H1 (cell line): Measurements from ENCODE around the gene DYSF. TPM values are rescaled to one million over a fixed set of nuclear protein-coding genes. Genes with fewer than 3 reads are reported as not detected.

Experiments
- CTCF ChIA-PET: fragments of 300-600 bp; sonication (Branson Sonifier 250); formaldehyde crosslinking; loops from one replicate; lab custom pipeline; 2021; ENCODE audit not compliant: partially characterized antibody; lab: Charles Lee
- POLR2A ChIA-PET: fragments of 300-600 bp; sonication (Branson Sonifier 250); formaldehyde crosslinking; loops from one replicate; lab custom pipeline; 2021; ENCODE audit warnings: inconsistent platforms; ENCODE audit not compliant: partially characterized antibody; lab: Charles Lee
- DNase-seq, 2 experiments: peaks; one replicate each; pipeline versions ENCODE4 v3.0.0 to v3.0.0-alpha.2; 2010 to 2022; ENCODE audit warnings: low spot score in 2 of 2, low read depth in 1 of 2, mixed read lengths in 1 of 2
- FAIRE-seq: peaks from 2 replicates; lab custom pipeline; 2011; peaks lifted over from hg19 to GRCh38; lab: Jason Lieb, UNC
- H2AFZ ChIP-seq: 2 replicates; pipeline ENCODE4 v1.8.1; 2012; ENCODE audit warnings: low read length, inconsistent platforms
- H2AK5ac ChIP-seq: 2 replicates; pipeline ENCODE4 v1.6.1; 2013; ENCODE audit warnings: low read depth, low read length
- H2BK120ac ChIP-seq: replicated peaks from 2 replicates; pipeline ENCODE3; 2013; ENCODE audit warnings: low read depth, low read length, inconsistent platforms
- H2BK12ac ChIP-seq: 2 replicates; pipeline ENCODE4 v1.6.1; 2013; ENCODE audit warnings: low read depth, low read length
- H2BK15ac ChIP-seq: 2 replicates; pipeline ENCODE4 v1.6.1; 2013; ENCODE audit warnings: low read length
- H2BK20ac ChIP-seq: 2 replicates; pipeline ENCODE4 v1.6.1; 2013; ENCODE audit warnings: low read length
- H2BK5ac ChIP-seq: 2 replicates; pipeline ENCODE4 v1.6.1; 2013; ENCODE audit warnings: low read depth, low read length
- H3K14ac ChIP-seq: 2 replicates; pipeline ENCODE4 v1.6.1; 2013; ENCODE audit warnings: inconsistent platforms; ENCODE audit not compliant: insufficient read length
- H3K18ac ChIP-seq: 2 replicates; pipeline ENCODE4 v1.6.1; 2013; ENCODE audit warnings: low read length; ENCODE audit errors: extremely low read depth
- H3K23ac ChIP-seq: 2 replicates; pipeline ENCODE4 v1.6.1; 2013; ENCODE audit warnings: inconsistent platforms; ENCODE audit not compliant: insufficient read length
- H3K23me2 ChIP-seq: 2 replicates; pipeline ENCODE4 v1.6.1; 2013; ENCODE audit warnings: low read depth, low read length
- H3K27ac ChIP-seq: 2 replicates; pipeline ENCODE4 v1.6.1; 2011; ENCODE audit warnings: low read depth, low read length, inconsistent platforms
- H3K27me3 ChIP-seq, 4 experiments: replicated peaks in 1 of 4; 1 replicate in 1 of 4; 2 replicates in 3 of 4; pipeline versions ENCODE4 v1.6.1 to v1.8.1; 2011 to 2013; ENCODE audit warnings: low read length in 3 of 4, mild to moderate bottlenecking in 3 of 4, inconsistent platforms in 2 of 4, mixed read lengths in 2 of 4, moderate library complexity in 1 of 4; ENCODE audit not compliant: control insufficient read depth in 3 of 4, insufficient read depth in 3 of 4; ENCODE audit errors: extremely low read depth in 1 of 4
- H3K36me3 ChIP-seq, 4 experiments: 2 replicates each; pipeline versions ENCODE4 v1.6.1 to v1.8.1; 2011 to 2013; ENCODE audit warnings: mild to moderate bottlenecking in 4 of 4, low read length in 3 of 4, moderate library complexity in 2 of 4, control low read depth in 1 of 4, inconsistent platforms in 1 of 4; ENCODE audit not compliant: insufficient read depth in 4 of 4, control insufficient read depth in 2 of 4
- H3K4ac ChIP-seq: replicated peaks from 2 replicates; pipeline ENCODE3; 2013; ENCODE audit warnings: low read length, low read depth, mixed read lengths, inconsistent platforms; ENCODE audit not compliant: insufficient read length
- H3K4me1 ChIP-seq, 4 experiments: replicated peaks in 1 of 4; 1 replicate in 1 of 4; 2 replicates in 3 of 4; pipeline versions ENCODE4 v1.6.1 to v1.8.1; 2011 to 2013; ENCODE audit warnings: low read length in 3 of 4, inconsistent platforms in 2 of 4, mixed read lengths in 1 of 4; ENCODE audit not compliant: insufficient read depth in 4 of 4, control insufficient read depth in 3 of 4
- H3K4me2 ChIP-seq, 2 experiments: 2 replicates each; pipeline versions ENCODE4 v1.6.1 to v1.8.1; 2011 to 2013; ENCODE audit warnings: low read depth in 2 of 2, low read length in 2 of 2, control low read depth in 1 of 2, inconsistent platforms in 1 of 2, mild to moderate bottlenecking in 1 of 2; ENCODE audit not compliant: insufficient read depth in 1 of 2
- H3K4me3 ChIP-seq, 4 experiments: fragments of 200-600, 300-600 bp in 1 of 4; sonication (generic), shearing (Covaris generic), sonication (Bioruptor Twin) in 1 of 4; 2 replicates each; pipeline versions ENCODE4 v1.5.1 to v1.8.1; 2011 to 2016; ENCODE audit warnings: low read length in 4 of 4, low read depth in 3 of 4, control low read depth in 2 of 4, inconsistent platforms in 2 of 4, mild to moderate bottlenecking in 2 of 4, mixed read lengths in 1 of 4, moderate library complexity in 1 of 4; ENCODE audit not compliant: insufficient read depth in 2 of 4; ENCODE audit errors: extremely low read depth in 1 of 4
- H3K56ac ChIP-seq: replicated peaks from 2 replicates; pipeline ENCODE3; 2013; ENCODE audit warnings: low read depth, mild to moderate bottlenecking, mixed read lengths, low read length, inconsistent platforms; ENCODE audit not compliant: insufficient read length
- H3K79me1 ChIP-seq: 2 replicates; pipeline ENCODE4 v1.6.1; 2013; ENCODE audit warnings: low read depth, low read length, control low read depth
- H3K79me2 ChIP-seq, 2 experiments: 2 replicates each; pipeline versions ENCODE4 v1.6.1 to v1.8.1; 2012 to 2013; ENCODE audit warnings: low read length in 2 of 2, mild to moderate bottlenecking in 2 of 2, inconsistent platforms in 1 of 2; ENCODE audit not compliant: insufficient read depth in 2 of 2, control insufficient read depth in 1 of 2
- H3K9ac ChIP-seq, 4 experiments: replicated peaks in 1 of 4; 1 replicate in 1 of 4; 2 replicates in 3 of 4; pipeline versions ENCODE4 v1.6.1 to v1.8.1; 2011 to 2013; ENCODE audit warnings: low read depth in 3 of 4, low read length in 3 of 4, control low read depth in 2 of 4, mild to moderate bottlenecking in 2 of 4, moderate library complexity in 2 of 4, inconsistent platforms in 1 of 4; ENCODE audit errors: extremely low read depth in 1 of 4
- H3K9me3 ChIP-seq, 2 experiments: 2 replicates each; pipeline versions ENCODE4 v1.6.1 to v1.8.1; 2012 to 2013; ENCODE audit warnings: mild to moderate bottlenecking in 2 of 2, moderate library complexity in 2 of 2, control low read depth in 1 of 2, inconsistent platforms in 1 of 2, low read depth in 1 of 2, low read length in 1 of 2, mixed read lengths in 1 of 2; ENCODE audit not compliant: insufficient read depth in 2 of 2
- H4K20me1 ChIP-seq, 2 experiments: replicated peaks in 1 of 2; 2 replicates each; pipeline versions ENCODE3 to v1.8.1; 2011 to 2013; ENCODE audit warnings: inconsistent platforms in 2 of 2, low read length in 2 of 2, mild to moderate bottlenecking in 1 of 2; ENCODE audit not compliant: insufficient read depth in 2 of 2, control insufficient read depth in 1 of 2
- H4K5ac ChIP-seq: 2 replicates; pipeline ENCODE4 v1.6.1; 2013; ENCODE audit warnings: low read length, low read depth, mixed read lengths, inconsistent platforms; ENCODE audit not compliant: insufficient read length
- H4K8ac ChIP-seq: 2 replicates; pipeline ENCODE4 v1.8.0; 2013; ENCODE audit warnings: mild to moderate bottlenecking, moderate library complexity, low read length, inconsistent platforms; ENCODE audit not compliant: insufficient read depth; ENCODE audit errors: extremely low read depth
- H4K91ac ChIP-seq: replicated peaks from 2 replicates; pipeline ENCODE3; 2013; ENCODE audit warnings: low read length, mixed read lengths, inconsistent platforms; ENCODE audit not compliant: insufficient read length
- CTBP2 ChIP-seq: IDR thresholded peaks from 2 replicates; pipeline ENCODE4 v1.7.0; 2011; ENCODE audit warnings: borderline replicate concordance, mild to moderate bottlenecking, moderate library complexity, mixed read lengths, low read length; ENCODE audit not compliant: insufficient read depth, insufficient read length
- EGR1 ChIP-seq: IDR thresholded peaks from 2 replicates; pipeline ENCODE4 v1.6.1; 2011; ENCODE audit warnings: low read depth, low read length, borderline replicate concordance
- GTF2F1 ChIP-seq: IDR thresholded peaks from 2 replicates; pipeline ENCODE4 v1.6.1; 2012; ENCODE audit warnings: low read depth, low read length, improper control_type of control experiment, borderline replicate concordance
- JUN ChIP-seq: IDR thresholded peaks from 2 replicates; pipeline ENCODE4 v1.6.1; 2011; ENCODE audit warnings: low read depth, mild to moderate bottlenecking, improper control_type of control experiment, low read length
- NANOG ChIP-seq: IDR thresholded peaks from 2 replicates; pipeline ENCODE4 v1.6.1; 2011; ENCODE audit warnings: low read length, low read depth, mild to moderate bottlenecking, inconsistent platforms; ENCODE audit not compliant: insufficient read depth, poor library complexity, severe bottlenecking
- SIX5 ChIP-seq: IDR thresholded peaks from 2 replicates; pipeline ENCODE4 v1.6.1; 2011; ENCODE audit warnings: mild to moderate bottlenecking, low read depth, low read length
- ZNF274 ChIP-seq: IDR thresholded peaks from 2 replicates; pipeline ENCODE4 v1.7.0; 2012; ENCODE audit warnings: low read length, borderline replicate concordance; ENCODE audit errors: extremely low read depth
- WGBS, 2 experiments: shearing (Covaris generic) in 1 of 2; methylation state at CpG; one replicate each; pipeline versions ENCODE4 v1.1.6 to v1.1.7; 2013 to 2015; ENCODE audit warnings: low lambda C conversion rate in 2 of 2, mixed read lengths in 2 of 2, inconsistent platforms in 1 of 2, low coverage in 1 of 2, missing lambda C conversion rate in 1 of 2; ENCODE audit not compliant: insufficient replicate concordance in 2 of 2, insufficient coverage in 1 of 2, insufficient read length in 1 of 2; ENCODE audit errors: extremely low coverage in 1 of 2, missing lambda C conversion rate in 1 of 2; 5-methylcytosine and 5-hydroxymethylcytosine counted together
- polyA plus RNA-seq, 7 experiments: library from polyadenylated mRNA; depleted of rRNA in 3 of 7; stranded (reverse) in 5 of 7; unstranded in 2 of 7; fragments of >200 nt in 5 of 7; fragments of 200-250 nt in 2 of 7; gene quantifications; 1 replicate in 5 of 7; 2 replicates in 1 of 7; 4 replicates in 1 of 7; pipeline versions ENCODE4 v1.2.1 to v1.2.3, GENCODE V29; 2011 to 2013; ENCODE audit warnings: missing spikeins in 2 of 7, mixed read lengths in 2 of 7
- total RNA-seq: library from RNA; stranded (reverse); fragmentation: NEBNext Ultra II Directional; extraction: Animal tissue kit (Norgen Biotek cat#: 25700); gene quantifications from 2 replicates; pipeline ENCODE4 v1.2.1, GENCODE V29; 2021
- TF ChIP-seq, protein P1 (sequence below): IDR thresholded peaks from 2 replicates; pipeline ENCODE4 v1.6.1; 2012; ENCODE audit warnings: inconsistent platforms

DYSF gene
- total and polyA plus RNA-seq, 2 of the 8 experiments (the other 6 are each of a cell fraction or from before 2014, with no cell fraction given), result 5.8 to 7.1 TPM

DNA sequence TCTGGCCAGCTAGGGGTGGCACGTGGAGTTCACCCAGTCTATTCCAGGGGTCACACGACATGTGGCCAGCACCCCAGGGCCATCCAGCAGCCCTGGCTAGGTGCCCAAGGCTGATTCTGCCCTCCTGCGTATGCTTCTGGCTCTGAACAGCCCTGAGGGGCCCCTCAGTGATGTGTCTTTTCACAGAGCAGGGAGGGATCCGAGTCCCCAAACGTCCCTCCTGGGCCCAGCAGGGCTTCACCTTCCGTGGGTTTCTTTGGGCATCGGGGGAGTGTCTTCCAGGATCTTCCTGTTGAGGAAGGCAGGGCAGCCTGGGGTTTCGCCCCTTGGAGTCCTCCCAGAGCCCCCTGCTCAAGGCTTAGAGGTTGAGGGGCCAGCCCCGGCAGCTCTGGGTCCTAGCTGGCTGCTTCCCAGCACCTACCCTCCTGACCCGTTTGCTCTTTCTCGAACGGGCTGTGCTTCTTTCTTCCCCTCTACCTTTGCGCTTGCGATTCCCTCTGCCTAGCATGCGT, 165.9 kb downstream of the DYSF start:
- Histone ChIP-seq H3K4me3 (no peak overlapping the region), H3K9ac (no peak overlapping the region), H4K8ac (no peak overlapping the region), H2BK12ac (no peak overlapping the region), H2BK5ac (no peak overlapping the region), H2BK120ac (no peak overlapping the region), H3K18ac (no peak overlapping the region), H3K23me2 (peaks cover 13% of the 10 kb centered on the region; the same call in 1 of the 2 replicates), H3K14ac (no peak overlapping the region), H3K27me3 (no peaks in the 10 kb centered on the region; a peak in 1 of 7 replicates), H3K36me3 (no peaks in the 10 kb centered on the region), H2BK20ac (no peak overlapping the region), H2BK15ac (no peak overlapping the region), H2AK5ac (no peak overlapping the region), H3K9me3 (no peaks in the 10 kb centered on the region), H4K91ac (no peak overlapping the region), H3K4me1 (no peaks in the 10 kb centered on the region), H3K4ac (no peak overlapping the region), H3K56ac (no peak overlapping the region), H3K23ac (no peak overlapping the region), H3K4me2 (no peak overlapping the region), H3K79me2 (no peaks in the 10 kb centered on the region), H3K79me1 (no peaks in the 10 kb centered on the region), H4K5ac (no peak overlapping the region), H4K20me1 (peaks cover 0 to 4% of the 10 kb centered on the region in 2 experiments), H2AFZ (no peak overlapping the region), H3K27ac (no peak overlapping the region)
- POLR2A ChIA-PET, result interaction anchor here (0.6 kb wide), 1 partner anchor 211 kb away, joined by 3 read pairs; no protein-coding TSS in a partner anchor
- WGBS, 2 experiments, result 81% methylated on average over 15 of the region's 15 CpGs; no CpG with 5 or more reads in 1 of the 2 experiments
- CTCF ChIA-PET, result interaction anchor here (0.9 to 1.1 kb wide), 4 partner anchors 63 to 342 kb away, joined by 3 to 4 read pairs (median 3); no protein-coding TSS in a partner anchor
- TF ChIP-seq NANOG (no peak), GTF2F1 (no peak), CTBP2 (no peak), EGR1 (no peak), ZNF274 (no peak), JUN (no peak), SIX5 (no peak)
- TF ChIP-seq, protein P1, sequence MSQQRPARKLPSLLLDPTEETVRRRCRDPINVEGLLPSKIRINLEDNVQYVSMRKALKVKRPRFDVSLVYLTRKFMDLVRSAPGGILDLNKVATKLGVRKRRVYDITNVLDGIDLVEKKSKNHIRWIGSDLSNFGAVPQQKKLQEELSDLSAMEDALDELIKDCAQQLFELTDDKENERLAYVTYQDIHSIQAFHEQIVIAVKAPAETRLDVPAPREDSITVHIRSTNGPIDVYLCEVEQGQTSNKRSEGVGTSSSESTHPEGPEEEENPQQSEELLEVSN, result no peak
- FAIRE-seq (no peak), DNase-seq (peak in 1 of 2 experiments; percentile 51)
